ENCODE data around the gene EDN3. TPM values are rescaled to one million over a fixed set of nuclear protein-coding genes. Genes with fewer than 3 reads are reported as not detected.
"Not testable (repeated sequence)": the region's sequence is repeated elsewhere in the genome, so short reads cannot be mapped to it uniquely, and the experiment has no call there.

Gene EDN3
- total and polyA plus RNA-seq, 2 experiments from 2014 or later, result 0.13 to 0.17 TPM

- TF ChIP-seq REST (IDR thresholded peaks at IDR 0.05; ENCODE audit: unreplicated experiment), result no peak
Observed at GRCh38 chr20:59354460-59354859, 54.0 kb downstream of the EDN3 start (continued).

- Histone ChIP-seq H3K9me2 (ENCODE audit: insufficient read depth) (0 out of 2 replicates have a peak, but pooled peaks cover 8% of the 10 kb centered on the region), H3K4me1 (ENCODE audit: insufficient read depth) (no peaks in the 10 kb centered on the region), H3K4me2 (no peak overlapping the region), H3K4me3 (no peak overlapping the region), H3F3A (replicated peaks; ENCODE audit: low read depth) (no peaks in the 10 kb centered on the region), H3K36me3 (ENCODE audit: insufficient read depth) (no peaks in the 10 kb centered on the region), H2AFZ (no peak overlapping the region), H3K79me2 (replicated peaks; ENCODE audit: insufficient read depth) (no peaks in the 10 kb centered on the region), H3K27me3 (ENCODE audit: insufficient read depth) (no peaks in the 10 kb centered on the region), H3K27ac (ENCODE audit: low read depth) (no peak overlapping the region), H4K20me1 (replicated peaks; ENCODE audit: insufficient read depth) (no peaks in the 10 kb centered on the region)
- ATAC-seq, result no peak
- no peak overlapping the region for H3K27ac Mint-ChIP-seq
- H3K4me1 Mint-ChIP-seq, result peaks cover 2% of the 10 kb centered on the region; the same call in 1 of the 3 replicates
- DNase-seq (ENCODE audit: low spot score), result no peak
- no peak overlapping the region for H3K4me3 Mint-ChIP-seq
- H3K36me3 Mint-ChIP-seq (ENCODE audit: low read depth), result no peaks in the 10 kb centered on the region
- H3K27me3 Mint-ChIP-seq (ENCODE audit: insufficient read depth, low read depth, poor library complexity), result peaks cover 3% of the 10 kb centered on the region
- peaks cover 3% of the 10 kb centered on the region; the same call in 2 of the 3 replicates for H3K9me3 Mint-ChIP-seq
- TF ChIP-seq, protein P1, sequence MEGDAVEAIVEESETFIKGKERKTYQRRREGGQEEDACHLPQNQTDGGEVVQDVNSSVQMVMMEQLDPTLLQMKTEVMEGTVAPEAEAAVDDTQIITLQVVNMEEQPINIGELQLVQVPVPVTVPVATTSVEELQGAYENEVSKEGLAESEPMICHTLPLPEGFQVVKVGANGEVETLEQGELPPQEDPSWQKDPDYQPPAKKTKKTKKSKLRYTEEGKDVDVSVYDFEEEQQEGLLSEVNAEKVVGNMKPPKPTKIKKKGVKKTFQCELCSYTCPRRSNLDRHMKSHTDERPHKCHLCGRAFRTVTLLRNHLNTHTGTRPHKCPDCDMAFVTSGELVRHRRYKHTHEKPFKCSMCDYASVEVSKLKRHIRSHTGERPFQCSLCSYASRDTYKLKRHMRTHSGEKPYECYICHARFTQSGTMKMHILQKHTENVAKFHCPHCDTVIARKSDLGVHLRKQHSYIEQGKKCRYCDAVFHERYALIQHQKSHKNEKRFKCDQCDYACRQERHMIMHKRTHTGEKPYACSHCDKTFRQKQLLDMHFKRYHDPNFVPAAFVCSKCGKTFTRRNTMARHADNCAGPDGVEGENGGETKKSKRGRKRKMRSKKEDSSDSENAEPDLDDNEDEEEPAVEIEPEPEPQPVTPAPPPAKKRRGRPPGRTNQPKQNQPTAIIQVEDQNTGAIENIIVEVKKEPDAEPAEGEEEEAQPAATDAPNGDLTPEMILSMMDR (conservative IDR thresholded peaks at IDR 0.05; ENCODE audit: low read depth in 2 of 2), result no peak
- TF ChIP-seq POLR2AphosphoS5 (IDR thresholded peaks at IDR 0.05; ENCODE audit: low read depth) (no peak), ZNF331 (CRISPR knock-in tag; IDR thresholded peaks at IDR 0.05; ENCODE audit: low read depth) (no peak), ZNF114 (CRISPR knock-in tag; IDR thresholded peaks at IDR 0.05) (no peak), NANOG (IDR thresholded peaks at IDR 0.05; ENCODE audit: borderline replicate concordance) (no peak)
Observed at GRCh38 chr20:59355242-59355641, 54.8 kb downstream of the EDN3 start.

DNA sequence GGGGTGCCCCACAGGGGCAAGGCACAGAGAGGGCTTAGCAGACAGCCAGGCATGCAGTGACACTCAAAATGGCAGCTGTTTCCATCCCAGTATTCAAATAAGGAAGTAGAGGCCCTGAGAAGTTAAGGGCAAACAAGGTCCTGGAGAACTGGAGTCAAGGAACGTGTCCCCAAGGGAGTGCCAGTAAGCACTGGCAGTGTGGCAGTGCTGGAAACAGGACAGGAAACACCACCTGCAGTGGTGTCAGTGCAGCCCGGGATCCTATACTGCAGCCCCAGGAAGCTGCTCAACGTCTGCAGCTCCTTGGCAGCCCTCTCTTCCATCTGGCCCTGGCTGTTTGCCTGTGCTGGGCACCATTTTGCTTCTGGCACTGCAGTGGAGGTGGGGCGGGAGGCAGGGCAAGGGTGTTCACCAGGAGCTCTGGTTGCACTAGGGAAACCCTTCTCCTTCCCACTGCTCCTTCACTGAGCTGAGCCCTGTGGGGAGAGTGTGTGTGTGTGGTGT is 56.3 kb downstream of the EDN3 start:
- ATAC-seq (no peak), DNase-seq (ENCODE audit: low spot score) (no peak)
- Mint-ChIP-seq H3K9me3 (peaks cover 3% of the 10 kb centered on the region; the same call in 1 of the 3 replicates), H3K36me3 (ENCODE audit: low read depth) (no peaks in the 10 kb centered on the region), H3K4me1 (peaks cover 2% of the 10 kb centered on the region; the same call in 1 of the 3 replicates), H3K27me3 (ENCODE audit: insufficient read depth, low read depth, poor library complexity) (peaks cover 4% of the 10 kb centered on the region), H3K27ac (no peak overlapping the region), H3K4me3 (no peak overlapping the region)
- no peak overlapping the region for H3K4me2 ChIP-seq
- 0 out of 2 replicates have a peak, but pooled peaks cover 3% of the 10 kb centered on the region for H3K9me2 ChIP-seq (ENCODE audit: insufficient read depth)
- no peak overlapping the region for H2AFZ ChIP-seq
- no peaks in the 10 kb centered on the region for H3F3A ChIP-seq (replicated peaks; ENCODE audit: low read depth)
- no peak for TF ChIP-seq EZH2phosphoT487 (IDR thresholded peaks at IDR 0.05; ENCODE audit: unreplicated experiment)
- TF ChIP-seq JUNB (IDR thresholded peaks at IDR 0.05; ENCODE audit: unreplicated experiment), result no peak
- no peak for TF ChIP-seq STAT1 (IDR thresholded peaks at IDR 0.05; ENCODE audit: unreplicated experiment)
- H3K27ac ChIP-seq (ENCODE audit: low read depth), result no peak overlapping the region
- no peaks in the 10 kb centered on the region for H4K20me1 ChIP-seq (replicated peaks; ENCODE audit: insufficient read depth)
- H3K4me3 ChIP-seq, result no peak overlapping the region
- H3K27me3 ChIP-seq (ENCODE audit: insufficient read depth), result no peaks in the 10 kb centered on the region
- no peaks in the 10 kb centered on the region for H3K4me1 ChIP-seq (ENCODE audit: insufficient read depth)
- no peaks in the 10 kb centered on the region for H3K79me2 ChIP-seq (replicated peaks; ENCODE audit: insufficient read depth)
- no peaks in the 10 kb centered on the region for H3K36me3 ChIP-seq (ENCODE audit: insufficient read depth)

DNA sequence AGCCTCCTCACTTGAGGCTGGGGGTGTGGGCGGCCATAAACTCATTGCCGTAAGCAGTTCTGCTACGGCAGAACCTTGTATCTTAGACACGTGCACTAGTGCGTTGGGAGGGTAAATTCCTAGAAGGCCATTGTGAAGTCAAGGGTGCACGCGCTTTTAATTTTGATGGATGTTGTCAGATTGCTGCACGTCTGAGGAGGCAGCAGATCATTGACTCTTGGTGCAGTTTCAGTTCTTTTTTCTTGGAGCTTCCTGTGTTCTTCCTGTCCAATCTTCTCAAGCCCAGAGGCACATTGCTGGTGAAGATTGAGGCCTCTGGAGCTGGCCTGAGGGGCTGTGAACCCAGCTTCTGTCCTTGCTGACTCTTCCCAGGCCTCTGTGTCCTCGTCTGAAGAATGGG is 58.4 kb downstream of the EDN3 start:
- H3F3A ChIP-seq (replicated peaks; ENCODE audit: low read depth); H3K27me3 ChIP-seq (ENCODE audit: insufficient read depth); DNase-seq (ENCODE audit: low spot score); H2AFZ ChIP-seq; H3K27me3 Mint-ChIP-seq (ENCODE audit: insufficient read depth, low read depth, poor library complexity); H3K27ac ChIP-seq (ENCODE audit: low read depth); H3K27ac Mint-ChIP-seq; H3K4me3 ChIP-seq; H3K36me3 Mint-ChIP-seq (ENCODE audit: low read depth); H3K9me2 ChIP-seq (ENCODE audit: insufficient read depth); H3K79me2 ChIP-seq (replicated peaks; ENCODE audit: insufficient read depth); ATAC-seq; H3K4me3 Mint-ChIP-seq; H3K4me2 ChIP-seq; H3K36me3 ChIP-seq (ENCODE audit: insufficient read depth); H3K9me3 Mint-ChIP-seq; H3K4me1 ChIP-seq (ENCODE audit: insufficient read depth); H4K20me1 ChIP-seq (replicated peaks; ENCODE audit: insufficient read depth): not testable (repeated sequence)
- peaks cover 16% of the 10 kb centered on the region for H3K4me1 Mint-ChIP-seq

All from GM23338 (cell line).